Retinal pigment epithelial cell (primary cell): ENCODE data around the gene NBAS.

Experiments used
- DNase-seq: peaks from one replicate; pipeline ENCODE4 v3.0.0-alpha.2; 2010; ENCODE audit warnings: low read depth
- H3K4me3 ChIP-seq: 2 replicates; pipeline ENCODE4 v1.5.1; 2011; ENCODE audit warnings: mild to moderate bottlenecking, low read length, control low read depth, moderate library complexity
- TF ChIP-seq, protein P1 (sequence below): conservative IDR thresholded peaks from 2 replicates; pipeline ENCODE4 v1.5.1; 2011; ENCODE audit warnings: low read depth, low read length, control low read depth, inconsistent platforms

The NBAS gene

DNA sequence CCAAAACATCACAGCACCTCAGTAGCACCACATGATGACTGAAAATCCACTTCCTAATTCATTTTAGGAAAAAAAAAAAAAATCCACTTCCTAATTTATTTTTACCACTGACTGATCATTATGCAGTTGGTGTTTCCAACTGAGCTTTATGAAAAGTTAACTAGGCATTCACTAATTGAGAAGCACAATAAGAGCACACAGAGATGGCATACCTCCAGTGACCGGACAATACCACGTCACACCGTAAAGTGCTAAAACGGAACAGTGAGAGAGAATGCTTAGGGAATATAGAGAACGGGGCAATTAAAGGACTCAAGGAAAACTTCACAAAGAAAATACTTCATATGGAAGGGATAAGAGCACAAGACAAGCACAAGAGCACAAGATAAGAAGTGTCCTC is 212.5 kb downstream of the NBAS start:
- TF ChIP-seq, protein P1, sequence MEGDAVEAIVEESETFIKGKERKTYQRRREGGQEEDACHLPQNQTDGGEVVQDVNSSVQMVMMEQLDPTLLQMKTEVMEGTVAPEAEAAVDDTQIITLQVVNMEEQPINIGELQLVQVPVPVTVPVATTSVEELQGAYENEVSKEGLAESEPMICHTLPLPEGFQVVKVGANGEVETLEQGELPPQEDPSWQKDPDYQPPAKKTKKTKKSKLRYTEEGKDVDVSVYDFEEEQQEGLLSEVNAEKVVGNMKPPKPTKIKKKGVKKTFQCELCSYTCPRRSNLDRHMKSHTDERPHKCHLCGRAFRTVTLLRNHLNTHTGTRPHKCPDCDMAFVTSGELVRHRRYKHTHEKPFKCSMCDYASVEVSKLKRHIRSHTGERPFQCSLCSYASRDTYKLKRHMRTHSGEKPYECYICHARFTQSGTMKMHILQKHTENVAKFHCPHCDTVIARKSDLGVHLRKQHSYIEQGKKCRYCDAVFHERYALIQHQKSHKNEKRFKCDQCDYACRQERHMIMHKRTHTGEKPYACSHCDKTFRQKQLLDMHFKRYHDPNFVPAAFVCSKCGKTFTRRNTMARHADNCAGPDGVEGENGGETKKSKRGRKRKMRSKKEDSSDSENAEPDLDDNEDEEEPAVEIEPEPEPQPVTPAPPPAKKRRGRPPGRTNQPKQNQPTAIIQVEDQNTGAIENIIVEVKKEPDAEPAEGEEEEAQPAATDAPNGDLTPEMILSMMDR: no peak
- DNase-seq: no peak

DNA sequence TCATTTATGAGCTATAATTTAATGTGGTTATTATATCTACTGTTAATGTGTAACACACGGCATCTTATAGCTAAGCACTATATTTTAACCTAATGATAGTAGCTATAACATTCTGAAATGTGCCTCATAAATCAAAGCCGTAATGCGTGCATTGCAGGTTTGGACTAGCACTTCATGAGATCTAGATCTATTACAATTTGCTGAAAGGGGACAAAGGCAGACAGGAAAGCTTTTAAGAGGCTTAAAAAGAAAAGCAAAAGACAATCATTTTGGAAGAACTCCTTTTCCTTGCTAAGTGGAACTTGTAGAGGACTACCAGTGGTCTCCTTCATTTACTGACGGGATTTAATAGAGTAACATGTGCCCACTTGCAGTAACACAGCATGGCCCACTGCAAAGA is 213.1 kb downstream of the NBAS start:
- H3K4me3 ChIP-seq: no peak overlapping the region
- no peak for DNase-seq

More for the DNA sequence above, 212.5 kb downstream of the NBAS start:
- H3K4me3 ChIP-seq: no peak overlapping the region

DNA sequence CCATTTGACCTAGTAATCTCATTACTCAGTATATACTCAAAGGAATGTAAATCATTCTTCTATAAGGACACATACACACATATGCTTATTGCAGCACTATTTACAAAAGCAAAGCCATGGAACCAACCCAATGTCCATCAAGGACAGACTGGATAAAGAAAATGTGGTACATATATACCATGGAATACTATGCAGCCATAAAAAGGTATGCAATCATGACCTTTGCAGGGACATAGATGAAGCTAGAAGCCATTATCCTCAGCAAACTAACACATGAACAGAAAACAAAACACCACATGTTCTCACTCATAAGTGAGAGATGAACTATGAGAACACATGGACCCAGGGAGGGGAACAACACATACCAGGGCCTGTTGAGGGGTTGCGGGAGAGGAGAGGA is 214.5 kb downstream of the NBAS start:
- TF ChIP-seq, protein P1: no peak
- DNase-seq: no peak
- no peak overlapping the region for H3K4me3 ChIP-seq

More for the DNA sequence above, 213.1 kb downstream of the NBAS start:
- TF ChIP-seq, protein P1: no peak

DNA sequence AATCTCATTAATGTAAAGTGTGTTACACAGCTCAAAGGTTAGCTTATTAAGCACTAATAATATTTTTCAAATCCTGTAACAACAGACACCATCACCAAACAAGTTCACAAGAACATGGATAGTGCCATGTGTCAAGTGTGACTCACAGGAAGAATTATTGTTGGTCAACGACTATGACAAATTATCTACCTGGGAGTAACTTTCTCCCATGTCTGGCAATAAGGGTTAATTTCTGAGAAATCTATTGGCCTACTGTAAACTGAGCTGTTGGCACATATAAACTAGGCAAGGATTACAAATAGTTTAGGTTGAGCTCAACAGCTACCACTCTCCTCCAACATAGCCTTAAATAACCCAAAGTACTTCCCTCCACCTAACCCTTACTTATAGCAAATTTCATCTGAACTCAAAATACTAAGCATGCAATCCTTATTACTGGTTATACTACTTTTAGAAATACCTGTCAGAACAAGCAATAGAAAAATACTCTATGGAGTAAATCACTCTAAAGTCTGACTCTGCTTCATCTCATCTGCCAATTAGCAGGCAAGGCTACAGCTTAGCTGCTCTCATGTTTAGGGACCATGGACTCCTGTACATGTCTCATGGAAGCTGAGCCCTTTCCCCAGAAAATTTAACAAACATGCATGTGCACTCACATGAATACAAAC is 223.0 kb downstream of the NBAS start:
- TF ChIP-seq, protein P1: no peak
- H3K4me3 ChIP-seq: no peak overlapping the region
- DNase-seq: no peak

DNA sequence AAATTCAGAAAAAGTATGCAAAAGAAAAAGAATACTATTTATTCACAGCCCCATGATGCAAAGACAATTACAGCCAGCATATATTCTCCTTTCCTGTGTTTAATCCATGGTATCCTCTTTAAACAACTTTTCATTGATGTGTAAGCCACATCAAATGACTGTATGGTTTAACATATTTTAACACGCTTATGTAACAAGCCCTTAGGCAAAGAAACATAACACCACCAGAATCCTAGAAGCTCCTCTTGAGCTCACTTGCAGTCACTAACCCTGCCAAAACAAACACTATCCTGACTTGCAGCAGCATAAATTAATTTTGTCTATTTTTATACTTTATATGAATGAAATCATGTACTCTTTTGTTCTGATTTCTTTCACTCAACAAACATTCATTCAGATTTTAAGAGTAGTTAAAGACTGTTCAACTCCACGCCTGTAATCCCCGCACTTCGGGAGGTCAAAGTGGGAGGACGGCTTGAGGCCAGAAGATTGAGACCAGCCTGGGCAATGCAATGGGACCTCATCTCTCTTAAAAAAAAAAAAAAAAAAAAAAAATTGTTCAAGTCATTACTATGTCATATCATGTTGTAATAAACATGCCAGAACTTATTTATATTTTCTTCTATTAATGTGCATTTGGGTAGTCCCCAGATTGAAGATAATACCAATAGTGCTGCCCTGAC is 226.3 kb downstream of the NBAS start:
- DNase-seq: no peak
- TF ChIP-seq, protein P1: no peak
- H3K4me3 ChIP-seq: no peak overlapping the region

DNA sequence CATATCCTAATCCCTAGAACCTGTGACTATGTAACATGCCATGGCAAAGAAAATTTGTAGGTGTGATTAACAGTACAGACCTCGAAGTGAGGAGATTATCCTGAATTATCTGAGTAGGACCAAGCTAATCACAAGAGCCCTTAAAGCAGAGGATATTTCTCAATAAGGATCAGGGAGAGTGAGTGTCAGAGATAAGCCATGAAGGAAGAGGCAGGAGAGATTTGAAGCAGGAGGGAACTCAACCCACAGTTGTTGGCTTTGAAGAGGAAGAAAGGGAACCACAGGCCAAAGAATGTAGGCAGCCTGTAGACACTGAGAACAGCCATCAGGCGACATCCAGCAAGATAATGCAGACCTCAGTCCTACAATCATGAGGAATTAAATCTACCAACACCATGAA is 229.3 kb downstream of the NBAS start:
- no peak for DNase-seq
- TF ChIP-seq, protein P1: no peak
- no peak overlapping the region for H3K4me3 ChIP-seq

DNA sequence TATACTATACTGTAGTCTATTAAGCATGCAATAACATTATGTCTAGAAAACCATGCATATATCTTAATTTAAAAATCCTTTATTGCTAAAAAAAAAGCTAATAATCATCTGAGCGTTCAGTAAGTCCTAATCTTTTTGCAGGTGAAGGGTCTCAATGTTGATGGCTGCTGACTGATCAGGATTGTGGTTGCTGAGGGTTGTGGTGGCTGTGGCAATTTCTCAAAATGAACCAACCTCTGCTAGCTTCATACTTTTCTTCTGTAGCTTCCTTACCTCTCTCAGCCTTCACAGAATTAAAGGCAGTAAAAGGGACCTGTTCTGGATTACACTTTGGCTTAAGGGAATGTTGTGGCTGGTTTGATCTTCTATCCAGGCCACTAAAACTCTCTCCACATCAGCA is 235.8 kb downstream of the NBAS start:
- no peak overlapping the region for H3K4me3 ChIP-seq
- TF ChIP-seq, protein P1: no peak
- DNase-seq: no peak
